ENCODE data around the gene CHTF18.

GRCh38 chr16:830871-831570, 42.6 kb downstream of the CHTF18 start:
- TF ChIP-seq CTCF (IDR thresholded peaks at IDR 0.05) (no peak), POLR2A (IDR thresholded peaks at IDR 0.05) (no peak)
